Measurements from ENCODE around the gene MAPK11.

Gene MAPK11

DNA sequence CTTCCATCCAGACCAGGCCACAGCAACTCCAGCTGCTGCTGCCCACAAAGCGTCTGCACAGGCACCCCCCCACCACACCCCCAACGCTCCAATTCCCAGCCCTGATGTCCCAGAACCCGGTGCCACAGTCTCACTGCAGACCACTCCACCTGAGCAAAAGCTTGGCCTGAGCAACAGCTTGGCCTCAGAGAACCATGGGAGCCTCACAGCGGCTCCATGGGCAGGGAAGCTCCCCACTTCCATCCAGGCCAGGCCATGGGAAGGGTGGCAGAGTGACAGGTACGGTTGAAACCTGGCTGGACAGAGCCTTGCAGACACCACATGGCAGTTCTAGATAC is 24.1 kb upstream of the MAPK11 start:
- Histone ChIP-seq H3K4me3 (ENCODE audit: low read depth, low read length) (no peak overlapping the region), H3K27me3 (replicated peaks) (no peaks in the 10 kb centered on the region), H3K27ac (peak overlapping the region; percentile 68), H3K36me3 (replicated peaks) (peaks cover 14% of the 10 kb centered on the region)
- in situ Hi-C loops (cut with HindIII; ENCODE audit: low pct_ligation_motif_present, low sequenced_read_pairs), result no loop called here
- DNase-seq, result no peak
- TF ChIP-seq, protein P1, sequence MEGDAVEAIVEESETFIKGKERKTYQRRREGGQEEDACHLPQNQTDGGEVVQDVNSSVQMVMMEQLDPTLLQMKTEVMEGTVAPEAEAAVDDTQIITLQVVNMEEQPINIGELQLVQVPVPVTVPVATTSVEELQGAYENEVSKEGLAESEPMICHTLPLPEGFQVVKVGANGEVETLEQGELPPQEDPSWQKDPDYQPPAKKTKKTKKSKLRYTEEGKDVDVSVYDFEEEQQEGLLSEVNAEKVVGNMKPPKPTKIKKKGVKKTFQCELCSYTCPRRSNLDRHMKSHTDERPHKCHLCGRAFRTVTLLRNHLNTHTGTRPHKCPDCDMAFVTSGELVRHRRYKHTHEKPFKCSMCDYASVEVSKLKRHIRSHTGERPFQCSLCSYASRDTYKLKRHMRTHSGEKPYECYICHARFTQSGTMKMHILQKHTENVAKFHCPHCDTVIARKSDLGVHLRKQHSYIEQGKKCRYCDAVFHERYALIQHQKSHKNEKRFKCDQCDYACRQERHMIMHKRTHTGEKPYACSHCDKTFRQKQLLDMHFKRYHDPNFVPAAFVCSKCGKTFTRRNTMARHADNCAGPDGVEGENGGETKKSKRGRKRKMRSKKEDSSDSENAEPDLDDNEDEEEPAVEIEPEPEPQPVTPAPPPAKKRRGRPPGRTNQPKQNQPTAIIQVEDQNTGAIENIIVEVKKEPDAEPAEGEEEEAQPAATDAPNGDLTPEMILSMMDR (IDR thresholded peaks at IDR 0.05; ENCODE audit: low read depth, low read length, missing control alignments), result no peak

DNA sequence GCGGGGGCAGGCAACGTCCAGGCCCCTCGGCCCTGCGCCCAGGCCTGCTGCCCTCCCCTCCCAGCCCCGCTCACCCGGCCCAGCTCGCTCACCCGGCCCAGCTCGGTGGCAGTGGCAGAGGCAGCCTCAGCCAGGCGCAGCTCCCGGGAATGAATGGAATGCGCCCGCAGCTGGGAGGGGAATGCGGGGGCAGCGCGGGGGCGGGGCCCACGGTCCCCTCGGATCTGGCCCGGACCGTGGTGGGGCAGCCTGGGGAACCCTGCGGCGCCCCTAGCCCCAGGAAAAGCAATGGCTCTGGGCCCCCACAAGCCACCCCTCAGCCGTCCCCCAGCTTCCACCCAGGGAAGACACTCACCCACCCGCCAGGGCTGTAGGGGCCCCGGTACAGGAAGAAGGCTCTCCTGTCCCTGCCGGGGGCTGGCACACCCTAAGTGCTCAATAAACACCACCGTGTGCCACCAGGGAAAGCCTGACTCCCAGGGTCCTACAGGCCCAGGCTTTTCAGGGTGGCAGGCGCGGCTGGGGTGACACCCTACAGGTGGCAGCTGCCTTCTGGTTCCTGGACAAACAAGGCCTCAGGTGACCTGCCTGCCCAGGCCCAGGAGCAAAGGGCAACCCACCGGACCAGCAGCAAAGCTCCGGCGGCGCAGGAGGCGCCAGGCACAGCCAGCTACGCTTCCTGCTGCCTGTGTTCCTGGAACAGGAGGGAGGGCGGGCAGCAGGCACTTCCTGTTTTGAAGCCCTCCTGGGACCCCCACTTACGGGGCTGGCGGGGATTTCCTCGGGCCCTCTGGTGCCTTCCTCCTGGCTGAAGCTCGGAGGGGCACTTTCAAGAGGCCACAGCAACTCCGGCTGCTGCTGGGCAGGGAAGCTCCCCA is 23.5 kb upstream of the MAPK11 start:
- TF ChIP-seq, protein P1 (IDR thresholded peaks at IDR 0.05; ENCODE audit: low read depth, low read length, missing control alignments), result no peak
- H3K4me3 ChIP-seq (ENCODE audit: low read depth, low read length), result peak overlapping the region; percentile 22
- peak; percentile 53 for DNase-seq
- in situ Hi-C loops (cut with HindIII; ENCODE audit: low pct_ligation_motif_present, low sequenced_read_pairs), result no loop called here
- H3K36me3 ChIP-seq (replicated peaks), result peaks cover 20% of the 10 kb centered on the region
- no peaks in the 10 kb centered on the region for H3K27me3 ChIP-seq (replicated peaks)
- peak overlapping the region; percentile 68 for H3K27ac ChIP-seq

DNA sequence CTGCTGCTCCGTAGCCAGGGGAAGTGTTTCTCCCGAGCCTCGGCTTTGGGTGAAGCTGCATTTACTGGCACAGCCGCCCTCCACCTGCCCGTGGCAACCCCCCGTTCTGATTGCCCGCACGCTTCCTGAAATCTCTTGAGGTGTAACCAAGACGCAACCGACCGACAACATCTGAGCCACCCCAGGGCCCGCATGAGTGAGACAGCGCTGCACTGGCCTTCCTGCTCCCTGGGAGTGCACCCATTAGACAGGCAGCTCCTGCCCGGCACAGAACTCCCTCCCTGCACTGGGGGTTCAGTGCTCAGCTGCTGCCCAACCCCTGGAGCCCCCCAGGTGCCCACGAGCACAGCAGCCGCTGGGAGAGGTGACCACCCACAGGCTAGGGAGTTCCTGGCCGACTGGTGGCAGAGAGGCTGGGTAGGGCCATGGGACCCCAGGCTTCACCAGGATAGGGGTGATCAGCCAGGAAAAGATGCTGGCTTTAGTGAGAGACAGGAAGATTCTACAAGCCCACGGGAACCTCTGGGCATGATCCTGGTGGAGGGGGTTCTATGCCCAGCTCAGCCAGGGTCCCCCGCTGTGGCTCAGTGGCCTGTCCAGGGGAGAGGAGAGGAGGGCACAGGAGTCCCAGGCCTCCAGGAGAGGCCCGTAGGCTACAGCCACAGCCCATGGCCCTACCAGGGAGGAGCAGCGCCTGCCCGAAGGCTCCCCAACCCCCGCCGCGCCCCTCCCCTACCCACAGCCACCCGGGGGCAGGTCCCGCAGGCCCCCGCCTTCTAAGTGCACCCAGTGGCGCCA is 22.7 kb upstream of the MAPK11 start:
- Histone ChIP-seq H3K27me3 (replicated peaks) (no peaks in the 10 kb centered on the region), H3K27ac (peak overlapping the region; percentile 68), H3K36me3 (replicated peaks) (peaks cover 27% of the 10 kb centered on the region), H3K4me3 (ENCODE audit: low read depth, low read length) (peak overlapping the region; percentile 22)
- TF ChIP-seq, protein P1 (IDR thresholded peaks at IDR 0.05; ENCODE audit: low read depth, low read length, missing control alignments), result no peak
- DNase-seq, result no peak
- in situ Hi-C loops (cut with HindIII; ENCODE audit: low pct_ligation_motif_present, low sequenced_read_pairs), result no loop called here

DNA sequence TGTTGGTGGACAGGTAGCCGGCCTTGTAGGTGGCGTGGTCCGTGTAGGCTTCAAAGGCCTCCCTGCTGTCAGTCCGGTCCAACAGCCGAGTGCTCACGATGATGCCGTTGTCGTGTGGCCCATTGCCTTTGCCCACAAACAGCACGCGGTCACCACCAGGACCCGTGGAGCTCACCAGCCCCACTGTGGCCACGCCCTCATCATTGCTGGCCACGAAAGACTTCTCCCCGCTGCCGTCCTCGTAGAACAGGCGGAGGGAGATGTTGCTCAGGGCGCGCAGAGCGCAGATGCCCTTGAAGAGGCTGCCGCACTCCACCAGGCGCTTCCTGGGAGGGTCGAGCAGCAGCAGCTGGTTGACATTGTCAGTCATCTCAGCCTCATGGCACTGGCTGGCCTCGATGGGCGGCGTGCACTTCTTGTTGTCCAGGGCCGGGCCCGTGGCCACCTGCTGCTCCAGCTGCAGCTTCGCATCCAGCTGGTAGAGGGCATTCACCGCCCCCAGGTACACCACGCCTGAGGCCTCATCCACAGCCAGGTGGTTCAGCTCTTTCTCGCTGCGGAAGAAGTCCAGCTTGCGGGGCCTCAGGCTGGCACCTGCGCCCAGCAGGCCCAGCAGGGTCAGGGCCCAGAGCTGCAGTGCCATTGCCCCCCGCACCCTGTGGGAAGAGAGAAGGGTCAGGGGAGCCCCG is 19.9 kb upstream of the MAPK11 start:
- Histone ChIP-seq H3K4me3 (ENCODE audit: low read depth, low read length) (no peak overlapping the region), H3K27me3 (replicated peaks) (no peaks in the 10 kb centered on the region), H3K36me3 (replicated peaks) (peaks cover 49% of the 10 kb centered on the region), H3K27ac (no peak overlapping the region)
- no peak for DNase-seq
- TF ChIP-seq, protein P1 (IDR thresholded peaks at IDR 0.05; ENCODE audit: low read depth, low read length, missing control alignments), result no peak
- in situ Hi-C loops (cut with HindIII; ENCODE audit: low pct_ligation_motif_present, low sequenced_read_pairs), result no loop called here

DNA sequence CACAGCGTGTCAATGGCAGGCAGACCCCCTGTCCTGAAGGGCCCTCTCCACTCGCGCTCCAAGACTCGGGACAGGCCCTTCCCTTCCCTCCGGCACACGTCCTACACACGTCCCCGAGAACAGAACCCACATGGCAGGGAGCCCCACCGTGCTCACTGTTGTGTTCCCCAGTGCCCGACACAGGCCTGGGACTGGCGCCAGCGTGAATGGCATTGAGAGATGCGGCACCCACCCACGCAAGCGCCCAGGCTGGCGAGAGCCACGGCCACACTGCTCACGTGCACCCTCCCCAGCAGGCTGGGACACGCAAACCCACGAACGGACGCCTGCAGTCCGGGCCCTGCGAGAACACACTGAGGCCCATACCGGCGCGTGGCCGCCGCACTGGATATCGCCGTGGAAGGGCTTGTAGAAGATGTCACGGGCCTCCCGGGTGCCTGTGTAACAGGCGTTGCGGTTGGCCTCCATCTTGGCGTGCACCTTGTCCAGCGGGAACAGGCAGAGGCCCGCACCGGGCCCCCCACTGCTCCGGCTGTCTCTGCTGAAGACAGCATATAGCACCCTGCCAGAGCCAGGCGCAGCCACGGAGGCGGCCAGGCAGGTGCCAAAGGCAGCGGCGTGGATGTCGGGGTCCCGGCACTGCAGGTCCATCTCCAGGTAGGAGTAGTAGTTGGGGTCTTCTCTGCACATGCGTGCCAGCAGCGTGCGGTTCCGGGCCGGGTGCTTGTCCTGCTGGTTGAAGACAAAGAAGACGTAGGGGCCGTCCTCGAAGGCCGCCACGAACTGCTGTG is 19.2 kb upstream of the MAPK11 start:
- Histone ChIP-seq H3K36me3 (replicated peaks) (peaks cover 49% of the 10 kb centered on the region), H3K27ac (no peak overlapping the region), H3K27me3 (replicated peaks) (no peaks in the 10 kb centered on the region), H3K4me3 (ENCODE audit: low read depth, low read length) (no peak overlapping the region)
- DNase-seq, result no peak
- in situ Hi-C loops (cut with HindIII; ENCODE audit: low pct_ligation_motif_present, low sequenced_read_pairs), result no loop called here
- TF ChIP-seq, protein P1 (IDR thresholded peaks at IDR 0.05; ENCODE audit: low read depth, low read length, missing control alignments), result no peak

Data from brain microvascular endothelial cell (primary cell).